Panc1 (cell line): ENCODE data around the gene LRTM1. TPM values are rescaled to one million over a fixed set of nuclear protein-coding genes. Genes with fewer than 3 reads are reported as not detected.

Source experiments
- ATAC-seq: fragments of 200-7000 bp; cut with Tn5 transposase; 2 replicates; pipeline ENCODE4 v1.9.1; 2020; ENCODE audit warnings: mild to moderate bottlenecking, moderate library complexity
- BruUV-seq: library from RNA; stranded (reverse); fragments of 400-500 nt; replicated peaks from 2 replicates; lab custom pipeline; 2021; lab: Mats Ljungman, UMichigan
- CTCF ChIA-PET: fragments of 300-600 bp; sonication (Branson Sonifier 250); formaldehyde crosslinking; loops from one replicate; lab custom pipeline; 2022; ENCODE audit warnings: antibody characterized with exemption; lab: Charles Lee
- POLR2A ChIA-PET: fragments of 300-600 bp; sonication (Branson Sonifier 250); formaldehyde crosslinking; loops from one replicate; lab custom pipeline; 2022; ENCODE audit warnings: antibody characterized with exemption; lab: Charles Lee
- DNase-seq: peaks from one replicate; pipeline ENCODE4 v3.0.0-alpha.2; 2010; ENCODE audit warnings: low read depth, low spot score
- H3K27ac ChIP-seq: 2 replicates; pipeline ENCODE4 v1.5.1; 2011; ENCODE audit warnings: mild to moderate bottlenecking, low read length, inconsistent platforms
- H3K27me3 ChIP-seq: fragments of 200-500 bp; sonication (Bioruptor generic); 2 replicates; pipeline ENCODE4 v1.6.0; 2014; ENCODE audit warnings: low read length, inconsistent platforms; ENCODE audit not compliant: control insufficient read depth, insufficient read depth
- H3K36me3 ChIP-seq: fragments of 200-500 bp; sonication (Bioruptor generic); 2 replicates; pipeline ENCODE4 v1.5.1; 2014; ENCODE audit warnings: inconsistent platforms, mild to moderate bottlenecking, low read length, moderate library complexity; ENCODE audit not compliant: control insufficient read depth, insufficient read depth
- H3K4me1 ChIP-seq: 2 replicates; pipeline ENCODE4 v1.5.1; 2011; ENCODE audit warnings: inconsistent platforms, mild to moderate bottlenecking, low read length, moderate library complexity; ENCODE audit not compliant: control insufficient read depth, insufficient read depth
- H3K4me3 ChIP-seq, 2 experiments: 2 replicates each; pipeline ENCODE4 v1.5.1; 2011 to 2012; ENCODE audit warnings: low read depth in 2 of 2, low read length in 2 of 2, mild to moderate bottlenecking in 2 of 2, inconsistent platforms in 1 of 2, moderate library complexity in 1 of 2
- H3K9me3 ChIP-seq: fragments of 200-500 bp; sonication (Bioruptor generic); 2 replicates; pipeline ENCODE4 v1.5.1; 2014; ENCODE audit warnings: low read depth, mild to moderate bottlenecking, inconsistent platforms, low read length, moderate library complexity; ENCODE audit not compliant: control insufficient read depth, insufficient read depth
- CTCF ChIP-seq: fragments of 450-650 bp; IDR thresholded peaks from 2 replicates; pipeline ENCODE4 v1.5.1; 2017; ENCODE audit warnings: mild to moderate bottlenecking
- POLR2AphosphoS5 ChIP-seq: IDR thresholded peaks from 2 replicates; pipeline ENCODE4 v1.6.1; 2012; ENCODE audit warnings: mild to moderate bottlenecking, low read depth, low read length, moderate library complexity
- REST ChIP-seq, 2 experiments: IDR thresholded peaks; 2 replicates each; pipeline ENCODE4 v1.6.1; 2011 to 2012; ENCODE audit warnings: low read depth in 2 of 2, control low read depth in 1 of 2, low read length in 1 of 2, mild to moderate bottlenecking in 1 of 2, moderate library complexity in 1 of 2; ENCODE audit not compliant: insufficient read depth in 1 of 2
- SIN3A ChIP-seq: IDR thresholded peaks from 2 replicates; pipeline ENCODE4 v1.6.1; 2012; ENCODE audit warnings: low read depth, mild to moderate bottlenecking, low read length, moderate library complexity, borderline replicate concordance; ENCODE audit not compliant: insufficient read depth
- TCF7L2 ChIP-seq: IDR thresholded peaks from 2 replicates; pipeline ENCODE4 v1.6.1; 2011; ENCODE audit warnings: mild to moderate bottlenecking, low read depth, low read length, inconsistent platforms
- in situ Hi-C: cut with HindIII; loops from 2 replicates; pipeline ENCODE4 v1.10.0; 2016; ENCODE audit warnings: low sequenced_read_pairs, low pct_unique_long_range_greater_than_20kb
- intact Hi-C: fragments of 100-400 bp; cut with micrococcal nuclease; formaldehyde crosslinking; loops from one replicate; pipeline ENCODE4 v1.10.0; 2022; ENCODE audit not compliant: unreplicated experiment
- total RNA-seq: library from RNA; stranded (reverse); gene quantifications from one replicate; pipeline ENCODE4 v1.2.1, GENCODE V29; 2021; ENCODE audit not compliant: unreplicated experiment

The LRTM1 gene
- total RNA-seq, 1 experiment from 2014 or later: not detected

GRCh38 chr3:54915181-54915580, 12.7 kb downstream of the LRTM1 start:
- intact Hi-C loops (no loop called here), in situ Hi-C loops (no loop called here)
- Histone ChIP-seq H3K9me3 (no peaks in the 10 kb centered on the region), H3K4me1 (no peaks in the 10 kb centered on the region), H3K4me3 (no peak overlapping the region), H3K27me3 (no peaks in the 10 kb centered on the region), H3K36me3 (no peaks in the 10 kb centered on the region), H3K27ac (no peak overlapping the region)
- CTCF ChIA-PET: no interaction called here
- POLR2A ChIA-PET: no interaction called here
- no TSS peak for BruUV-seq
- DNase-seq: no peak
- no peak for ATAC-seq
- TF ChIP-seq POLR2AphosphoS5 (no peak), CTCF (no peak), TCF7L2 (no peak), SIN3A (no peak), REST (IDR thresholded peaks at IDR 0.05; ENCODE audit: insufficient read depth in 1 of 2, low read depth in 2 of 2, low read length in 1 of 2) (no peak)

DNA sequence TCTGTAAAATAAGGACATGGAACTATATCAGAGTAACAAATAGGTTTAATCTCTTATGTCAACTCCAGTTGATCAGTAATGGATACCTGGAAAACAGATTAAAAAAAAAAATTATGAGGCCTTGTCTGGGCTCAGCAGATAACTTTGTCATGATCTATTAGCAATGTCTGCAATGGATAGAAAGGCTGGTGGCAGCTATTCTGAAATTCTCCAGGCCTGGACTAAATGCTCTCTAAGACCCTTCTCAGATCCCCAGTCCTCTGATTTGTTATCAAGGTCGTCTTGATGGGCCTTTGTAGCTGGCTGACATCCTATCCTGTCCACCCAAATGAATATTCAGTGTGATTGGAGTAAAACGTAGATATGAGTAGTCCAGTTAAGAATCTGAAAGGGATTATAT, 13.7 kb downstream of the LRTM1 start:
- H3K4me3 ChIP-seq: no peak overlapping the region
- CTCF ChIA-PET: no interaction called here
- H3K4me1 ChIP-seq: no peaks in the 10 kb centered on the region
- in situ Hi-C loops: no loop called here
- intact Hi-C loops: no loop called here
- no peaks in the 10 kb centered on the region for H3K9me3 ChIP-seq
- no peak for TF ChIP-seq CTCF
- TF ChIP-seq REST (IDR thresholded peaks at IDR 0.05; ENCODE audit: insufficient read depth in 1 of 2, low read depth in 2 of 2, low read length in 1 of 2): no peak
- TF ChIP-seq POLR2AphosphoS5: no peak
- TF ChIP-seq SIN3A: no peak
- no peak for TF ChIP-seq TCF7L2
- H3K36me3 ChIP-seq: no peaks in the 10 kb centered on the region
- no peaks in the 10 kb centered on the region for H3K27me3 ChIP-seq
- no peak overlapping the region for H3K27ac ChIP-seq
- DNase-seq (no peak), ATAC-seq (no peak)
- no TSS peak for BruUV-seq
- POLR2A ChIA-PET: no interaction called here
